WTC11 (cell line): ENCODE measurements around the gene ZBTB8A.

Experiments used
- ATF1 ChIP-seq: sonication (generic); formaldehyde crosslinking; IDR thresholded peaks from 2 replicates; pipeline ENCODE4 v1.8.1; 2023; ENCODE audit warnings: mild to moderate bottlenecking, moderate library complexity, missing genetic modification reagents
- NFE2L1 ChIP-seq: sonication (generic); formaldehyde crosslinking; IDR thresholded peaks from 2 replicates; pipeline ENCODE4 v1.8.1; 2023; ENCODE audit warnings: missing genetic modification reagents
- NR2C2 ChIP-seq: sonication (generic); formaldehyde crosslinking; IDR thresholded peaks from 2 replicates; pipeline ENCODE4 v1.8.0; 2022; ENCODE audit warnings: mild to moderate bottlenecking, missing genetic modification reagents
- PRRX2 ChIP-seq: fragments of 250-450 bp; sonication (Bioruptor Pico); IDR thresholded peaks from 2 replicates; pipeline ENCODE4 v1.8.0; 2021; ENCODE audit warnings: mild to moderate bottlenecking
- SMAD3 ChIP-seq: sonication (generic); formaldehyde crosslinking; IDR thresholded peaks from 2 replicates; pipeline ENCODE4 v1.8.0; 2022; ENCODE audit warnings: missing genetic modification reagents, mild to moderate bottlenecking, borderline replicate concordance
- TP53 ChIP-seq: sonication (generic); formaldehyde crosslinking; IDR thresholded peaks from 2 replicates; pipeline ENCODE4 v1.8.1; 2023; ENCODE audit warnings: mild to moderate bottlenecking, missing genetic modification reagents
- ZNF263 ChIP-seq: sonication (generic); formaldehyde crosslinking; IDR thresholded peaks from 2 replicates; pipeline ENCODE4 v1.8.1; 2022; ENCODE audit warnings: low read depth, mild to moderate bottlenecking, moderate library complexity, missing genetic modification reagents
- TF ChIP-seq, protein P1 (sequence below): fragments of 200-600 bp; IDR thresholded peaks from 2 replicates; pipeline ENCODE4 v1.8.0; 2022; ENCODE audit warnings: antibody characterized with exemption
- TF ChIP-seq, protein P2 (sequence below): sonication (generic); formaldehyde crosslinking; IDR thresholded peaks from 2 replicates; pipeline ENCODE4 v1.8.1; 2022; ENCODE audit warnings: low read depth, missing genetic modification reagents, borderline replicate concordance
- TF ChIP-seq, protein P3 (sequence below): sonication (generic); formaldehyde crosslinking; IDR thresholded peaks from 2 replicates; pipeline ENCODE4 v1.8.0; 2023; ENCODE audit warnings: missing genetic modification reagents
- TF ChIP-seq, protein P4 (sequence below): sonication (generic); formaldehyde crosslinking; IDR thresholded peaks from 2 replicates; pipeline ENCODE4 v1.8.1; 2023; ENCODE audit warnings: mild to moderate bottlenecking, moderate library complexity, missing genetic modification reagents
- TF ChIP-seq, protein P5 (sequence below): sonication (generic); formaldehyde crosslinking; IDR thresholded peaks from 2 replicates; pipeline ENCODE4 v1.8.0; 2022; ENCODE audit warnings: mild to moderate bottlenecking, missing genetic modification reagents

DNA sequence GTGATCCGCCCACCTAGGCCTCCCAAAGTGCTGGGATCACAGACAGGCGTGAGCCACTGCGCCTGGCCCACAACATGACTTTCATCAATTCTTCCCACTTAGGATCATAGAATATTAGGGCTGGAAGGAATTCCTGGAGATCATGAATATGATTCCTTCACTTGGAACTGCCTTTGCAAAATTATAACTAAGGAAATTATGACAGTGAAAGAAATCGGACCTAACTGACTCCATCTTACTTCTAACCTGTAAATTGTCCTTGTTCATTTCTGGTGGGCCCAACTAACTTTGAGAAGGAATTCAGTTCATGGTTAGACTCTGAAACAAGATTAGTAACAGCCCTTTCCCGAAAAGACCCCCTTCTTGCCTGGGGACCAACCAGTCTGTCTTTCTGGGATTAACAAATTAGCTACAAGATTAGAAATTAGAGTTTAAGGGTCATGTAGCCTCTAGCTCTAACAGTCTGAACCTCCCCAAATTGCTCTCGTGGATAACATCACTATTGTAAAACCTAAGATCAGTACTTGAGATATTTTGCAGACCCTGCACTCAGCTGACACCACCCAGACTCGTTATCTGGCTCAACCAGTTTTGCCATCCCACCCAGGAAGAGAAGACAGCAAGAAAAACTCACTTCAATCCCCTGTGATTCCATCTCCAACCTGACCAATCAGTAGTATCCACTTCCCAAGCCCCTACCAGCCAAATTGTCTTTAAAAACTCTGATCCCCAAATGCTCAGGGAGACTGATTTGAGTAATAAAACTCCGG is 96.5 kb downstream of the ZBTB8A start:
- TF ChIP-seq, protein P1, sequence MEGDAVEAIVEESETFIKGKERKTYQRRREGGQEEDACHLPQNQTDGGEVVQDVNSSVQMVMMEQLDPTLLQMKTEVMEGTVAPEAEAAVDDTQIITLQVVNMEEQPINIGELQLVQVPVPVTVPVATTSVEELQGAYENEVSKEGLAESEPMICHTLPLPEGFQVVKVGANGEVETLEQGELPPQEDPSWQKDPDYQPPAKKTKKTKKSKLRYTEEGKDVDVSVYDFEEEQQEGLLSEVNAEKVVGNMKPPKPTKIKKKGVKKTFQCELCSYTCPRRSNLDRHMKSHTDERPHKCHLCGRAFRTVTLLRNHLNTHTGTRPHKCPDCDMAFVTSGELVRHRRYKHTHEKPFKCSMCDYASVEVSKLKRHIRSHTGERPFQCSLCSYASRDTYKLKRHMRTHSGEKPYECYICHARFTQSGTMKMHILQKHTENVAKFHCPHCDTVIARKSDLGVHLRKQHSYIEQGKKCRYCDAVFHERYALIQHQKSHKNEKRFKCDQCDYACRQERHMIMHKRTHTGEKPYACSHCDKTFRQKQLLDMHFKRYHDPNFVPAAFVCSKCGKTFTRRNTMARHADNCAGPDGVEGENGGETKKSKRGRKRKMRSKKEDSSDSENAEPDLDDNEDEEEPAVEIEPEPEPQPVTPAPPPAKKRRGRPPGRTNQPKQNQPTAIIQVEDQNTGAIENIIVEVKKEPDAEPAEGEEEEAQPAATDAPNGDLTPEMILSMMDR = no peak
- TF ChIP-seq, protein P2, sequence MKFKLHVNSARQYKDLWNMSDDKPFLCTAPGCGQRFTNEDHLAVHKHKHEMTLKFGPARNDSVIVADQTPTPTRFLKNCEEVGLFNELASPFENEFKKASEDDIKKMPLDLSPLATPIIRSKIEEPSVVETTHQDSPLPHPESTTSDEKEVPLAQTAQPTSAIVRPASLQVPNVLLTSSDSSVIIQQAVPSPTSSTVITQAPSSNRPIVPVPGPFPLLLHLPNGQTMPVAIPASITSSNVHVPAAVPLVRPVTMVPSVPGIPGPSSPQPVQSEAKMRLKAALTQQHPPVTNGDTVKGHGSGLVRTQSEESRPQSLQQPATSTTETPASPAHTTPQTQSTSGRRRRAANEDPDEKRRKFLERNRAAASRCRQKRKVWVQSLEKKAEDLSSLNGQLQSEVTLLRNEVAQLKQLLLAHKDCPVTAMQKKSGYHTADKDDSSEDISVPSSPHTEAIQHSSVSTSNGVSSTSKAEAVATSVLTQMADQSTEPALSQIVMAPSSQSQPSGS = no peak
- TF ChIP-seq, protein P3, sequence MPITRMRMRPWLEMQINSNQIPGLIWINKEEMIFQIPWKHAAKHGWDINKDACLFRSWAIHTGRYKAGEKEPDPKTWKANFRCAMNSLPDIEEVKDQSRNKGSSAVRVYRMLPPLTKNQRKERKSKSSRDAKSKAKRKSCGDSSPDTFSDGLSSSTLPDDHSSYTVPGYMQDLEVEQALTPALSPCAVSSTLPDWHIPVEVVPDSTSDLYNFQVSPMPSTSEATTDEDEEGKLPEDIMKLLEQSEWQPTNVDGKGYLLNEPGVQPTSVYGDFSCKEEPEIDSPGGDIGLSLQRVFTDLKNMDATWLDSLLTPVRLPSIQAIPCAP (CRISPR knock-in tag) = no peak
- no peak for TF ChIP-seq NFE2L1 (CRISPR knock-in tag)
- TF ChIP-seq, protein P4, sequence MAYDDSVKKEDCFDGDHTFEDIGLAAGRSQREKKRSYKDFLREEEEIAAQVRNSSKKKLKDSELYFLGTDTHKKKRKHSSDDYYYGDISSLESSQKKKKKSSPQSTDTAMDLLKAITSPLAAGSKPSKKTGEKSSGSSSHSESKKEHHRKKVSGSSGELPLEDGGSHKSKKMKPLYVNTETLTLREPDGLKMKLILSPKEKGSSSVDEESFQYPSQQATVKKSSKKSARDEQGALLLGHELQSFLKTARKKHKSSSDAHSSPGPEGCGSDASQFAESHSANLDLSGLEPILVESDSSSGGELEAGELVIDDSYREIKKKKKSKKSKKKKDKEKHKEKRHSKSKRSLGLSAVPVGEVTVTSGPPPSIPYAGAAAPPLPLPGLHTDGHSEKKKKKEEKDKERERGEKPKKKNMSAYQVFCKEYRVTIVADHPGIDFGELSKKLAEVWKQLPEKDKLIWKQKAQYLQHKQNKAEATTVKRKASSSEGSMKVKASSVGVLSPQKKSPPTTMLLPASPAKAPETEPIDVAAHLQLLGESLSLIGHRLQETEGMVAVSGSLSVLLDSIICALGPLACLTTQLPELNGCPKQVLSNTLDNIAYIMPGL (CRISPR knock-in tag) = no peak
- no peak for TF ChIP-seq ZNF263
- TF ChIP-seq TP53 (CRISPR knock-in tag) = no peak
- no peak for TF ChIP-seq NR2C2 (CRISPR knock-in tag)
- no peak for TF ChIP-seq SMAD3 (CRISPR knock-in tag)
- no peak for TF ChIP-seq PRRX2
- no peak for TF ChIP-seq ATF1
- TF ChIP-seq, protein P5, sequence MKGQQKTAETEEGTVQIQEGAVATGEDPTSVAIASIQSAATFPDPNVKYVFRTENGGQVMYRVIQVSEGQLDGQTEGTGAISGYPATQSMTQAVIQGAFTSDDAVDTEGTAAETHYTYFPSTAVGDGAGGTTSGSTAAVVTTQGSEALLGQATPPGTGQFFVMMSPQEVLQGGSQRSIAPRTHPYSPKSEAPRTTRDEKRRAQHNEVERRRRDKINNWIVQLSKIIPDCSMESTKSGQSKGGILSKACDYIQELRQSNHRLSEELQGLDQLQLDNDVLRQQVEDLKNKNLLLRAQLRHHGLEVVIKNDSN (CRISPR knock-in tag) = no peak
